Measurements from ENCODE around the gene RAB40B.

DNA sequence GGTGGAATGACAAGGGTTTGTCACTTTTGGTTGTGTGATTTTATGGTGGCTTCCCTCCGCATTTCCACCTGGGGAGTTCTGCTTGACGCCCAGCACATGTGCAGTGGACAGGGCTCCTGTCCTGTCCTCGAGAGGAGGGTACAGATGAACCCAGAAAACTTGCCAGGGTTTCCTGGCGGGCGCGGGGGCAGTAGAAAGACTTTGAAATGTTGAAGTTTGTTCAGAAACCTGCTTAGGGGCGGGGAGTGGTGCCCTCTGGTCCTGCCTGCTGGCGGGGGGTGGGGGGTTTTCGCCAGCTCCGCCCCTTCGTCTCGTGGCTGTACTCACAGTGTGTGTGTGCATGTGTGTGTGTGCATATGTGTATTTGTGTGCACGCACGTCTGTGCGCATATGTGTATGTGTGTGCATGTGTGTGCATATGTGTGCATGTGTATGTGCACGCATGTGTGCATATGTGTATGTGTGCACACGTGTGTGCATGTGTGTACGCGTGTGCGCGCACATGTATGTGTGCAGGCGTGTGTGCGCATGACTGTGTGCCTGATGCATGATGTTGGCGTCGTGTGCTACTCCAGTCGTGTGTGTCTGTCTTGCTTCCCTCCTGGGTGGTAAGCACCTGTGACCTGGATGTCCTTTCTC, 24.8 kb upstream of the RAB40B start:
- TF ChIP-seq, protein P1, sequence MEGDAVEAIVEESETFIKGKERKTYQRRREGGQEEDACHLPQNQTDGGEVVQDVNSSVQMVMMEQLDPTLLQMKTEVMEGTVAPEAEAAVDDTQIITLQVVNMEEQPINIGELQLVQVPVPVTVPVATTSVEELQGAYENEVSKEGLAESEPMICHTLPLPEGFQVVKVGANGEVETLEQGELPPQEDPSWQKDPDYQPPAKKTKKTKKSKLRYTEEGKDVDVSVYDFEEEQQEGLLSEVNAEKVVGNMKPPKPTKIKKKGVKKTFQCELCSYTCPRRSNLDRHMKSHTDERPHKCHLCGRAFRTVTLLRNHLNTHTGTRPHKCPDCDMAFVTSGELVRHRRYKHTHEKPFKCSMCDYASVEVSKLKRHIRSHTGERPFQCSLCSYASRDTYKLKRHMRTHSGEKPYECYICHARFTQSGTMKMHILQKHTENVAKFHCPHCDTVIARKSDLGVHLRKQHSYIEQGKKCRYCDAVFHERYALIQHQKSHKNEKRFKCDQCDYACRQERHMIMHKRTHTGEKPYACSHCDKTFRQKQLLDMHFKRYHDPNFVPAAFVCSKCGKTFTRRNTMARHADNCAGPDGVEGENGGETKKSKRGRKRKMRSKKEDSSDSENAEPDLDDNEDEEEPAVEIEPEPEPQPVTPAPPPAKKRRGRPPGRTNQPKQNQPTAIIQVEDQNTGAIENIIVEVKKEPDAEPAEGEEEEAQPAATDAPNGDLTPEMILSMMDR (IDR thresholded peaks at IDR 0.05; ENCODE audit: low read depth, low read length): no peak
- no peak for TF ChIP-seq EZH2phosphoT487 (IDR thresholded peaks at IDR 0.05; ENCODE audit: low read depth)
